GM19099 (cell line): ENCODE data around the gene MPL.

Experiments
- POLR2A ChIP-seq: IDR thresholded peaks from 3 replicates; pipeline ENCODE4 v1.6.1; 2011; ENCODE audit warnings: low read depth; ENCODE audit not compliant: insufficient read length; ENCODE audit errors: extremely low read depth

The MPL gene

GRCh38 chr1:43313771-43314170 is 23.8 kb upstream of the MPL start:
- no peak for TF ChIP-seq POLR2A

- no peak for TF ChIP-seq POLR2A
Observed at GRCh38 chr1:43314233-43314632, 23.4 kb upstream of the MPL start.

- no peak for TF ChIP-seq POLR2A
Observed at GRCh38 chr1:43315481-43315880, 22.1 kb upstream of the MPL start.

DNA sequence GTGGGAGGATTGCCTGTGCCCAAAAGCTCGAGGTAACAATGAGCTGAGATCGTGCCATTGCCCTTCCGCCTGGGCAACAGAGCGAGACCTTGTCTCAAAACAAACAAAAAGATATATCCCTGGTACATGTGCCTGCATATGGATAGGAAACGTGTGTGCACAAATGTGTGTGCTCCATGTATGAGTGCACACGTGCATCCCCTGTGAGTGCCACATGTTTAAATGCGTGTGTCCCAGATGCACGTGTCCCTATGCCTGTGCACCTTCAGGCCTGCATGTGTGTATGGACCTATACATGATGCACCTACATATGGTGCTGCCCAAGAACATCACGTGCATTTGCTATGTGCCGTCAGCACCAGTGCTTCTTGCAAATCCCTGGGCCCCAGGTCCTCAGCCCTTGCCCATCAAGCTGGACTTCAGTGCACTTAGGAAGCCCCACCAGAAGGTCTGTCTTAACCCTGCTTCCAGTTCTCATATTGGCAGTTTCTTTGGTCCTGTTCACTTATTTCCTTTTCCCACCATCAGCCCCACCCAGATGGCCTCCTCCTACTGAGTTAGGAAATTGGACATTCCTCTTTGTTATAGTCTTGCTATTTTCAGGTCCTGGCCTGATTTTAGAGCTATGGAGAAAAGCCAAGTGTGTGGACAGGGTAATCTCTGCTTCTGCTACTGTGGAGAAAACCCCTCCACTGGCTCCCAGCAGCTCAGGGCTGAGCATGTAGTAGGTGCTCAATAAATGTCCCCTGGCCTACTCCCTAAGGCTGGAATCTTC is 21.5 kb upstream of the MPL start:
- no peak for TF ChIP-seq POLR2A

DNA sequence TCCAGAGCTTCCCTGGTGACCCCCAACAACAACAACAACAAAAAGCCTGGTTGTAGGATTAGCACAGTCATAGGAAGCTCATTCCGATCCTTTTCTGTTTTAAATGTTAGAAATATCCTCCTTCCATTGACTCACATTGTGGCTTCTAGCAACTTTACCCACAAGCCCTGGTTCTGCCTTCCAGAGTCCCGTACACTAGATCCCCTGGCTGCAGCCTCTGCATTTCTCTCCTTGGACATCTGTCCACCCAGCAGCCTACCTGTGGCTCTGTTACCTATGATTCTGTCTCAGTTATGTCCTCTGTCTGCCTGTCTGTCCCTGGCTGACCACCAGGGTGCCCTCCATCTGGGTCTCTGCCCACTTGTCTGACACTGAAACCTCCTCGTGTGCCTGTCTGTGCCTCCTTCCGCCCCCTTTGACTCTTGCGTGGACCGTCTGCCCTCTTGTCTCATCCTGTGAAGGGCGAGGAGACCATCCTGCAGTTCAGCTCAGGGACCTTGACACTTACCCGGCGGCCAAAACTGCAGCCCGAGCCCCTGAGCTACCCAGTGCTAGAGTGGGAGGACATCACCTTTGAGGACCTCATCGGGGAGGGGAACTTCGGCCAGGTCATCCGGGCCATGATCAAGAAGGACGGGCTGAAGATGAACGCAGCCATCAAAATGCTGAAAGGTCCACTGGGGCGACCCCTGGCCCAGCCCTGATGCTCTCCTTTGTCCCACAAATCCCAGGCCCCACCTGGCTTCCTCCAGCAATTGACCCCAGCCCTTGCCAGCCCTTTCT is 20.7 kb upstream of the MPL start:
- no peak for TF ChIP-seq POLR2A

GRCh38 chr1:43317817-43318471 is 19.7 kb upstream of the MPL start:
- no peak for TF ChIP-seq POLR2A

- TF ChIP-seq POLR2A: no peak
Observed at GRCh38 chr1:43318831-43319230, 18.8 kb upstream of the MPL start.

- no peak for TF ChIP-seq POLR2A
Observed at GRCh38 chr1:43319288-43319687, 18.3 kb upstream of the MPL start.

GRCh38 chr1:43319766-43320165 is 17.9 kb upstream of the MPL start:
- TF ChIP-seq POLR2A: no peak

DNA sequence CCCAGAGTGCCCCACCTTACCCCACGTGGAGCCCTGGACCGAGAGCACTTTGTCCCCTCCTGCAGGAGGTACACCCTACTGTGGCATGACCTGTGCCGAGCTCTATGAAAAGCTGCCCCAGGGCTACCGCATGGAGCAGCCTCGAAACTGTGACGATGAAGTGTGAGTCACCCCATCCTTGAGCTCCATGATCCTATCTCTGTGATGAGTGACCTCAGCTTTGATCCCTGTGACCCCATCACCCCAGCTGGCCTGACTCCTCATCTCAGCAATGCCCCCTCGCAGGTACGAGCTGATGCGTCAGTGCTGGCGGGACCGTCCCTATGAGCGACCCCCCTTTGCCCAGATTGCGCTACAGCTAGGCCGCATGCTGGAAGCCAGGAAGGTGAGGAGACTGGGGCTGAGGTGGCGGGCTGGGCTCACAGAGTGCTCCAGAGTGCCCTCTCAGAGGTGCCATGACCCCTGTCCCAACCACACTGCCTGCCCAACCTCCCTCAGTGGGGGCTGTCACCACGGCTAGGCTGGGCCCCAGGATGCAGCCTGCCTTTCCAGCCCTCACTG is 16.2 kb upstream of the MPL start:
- no peak for TF ChIP-seq POLR2A

GRCh38 chr1:43322506-43322905 is 15.1 kb upstream of the MPL start:
- TF ChIP-seq POLR2A: no peak

DNA sequence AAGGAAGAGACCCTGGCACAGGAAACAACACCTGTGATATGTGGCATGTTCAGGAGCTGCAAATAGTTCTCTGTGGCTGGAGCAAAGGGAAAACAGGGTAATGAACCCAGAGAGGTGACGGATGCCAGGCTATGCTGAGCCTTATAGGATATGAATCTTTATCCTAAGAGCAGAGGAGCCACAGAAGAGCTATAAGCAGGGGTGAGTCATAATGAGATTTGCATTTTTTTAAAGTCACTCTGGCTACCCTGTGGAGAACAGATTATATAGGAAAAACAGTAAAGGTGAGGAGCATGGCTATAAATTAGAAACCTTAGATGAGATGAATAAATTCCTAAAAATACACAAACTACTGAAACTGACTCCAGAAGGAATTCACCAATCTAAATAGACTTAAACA is 12.8 kb upstream of the MPL start:
- TF ChIP-seq POLR2A: no peak

DNA sequence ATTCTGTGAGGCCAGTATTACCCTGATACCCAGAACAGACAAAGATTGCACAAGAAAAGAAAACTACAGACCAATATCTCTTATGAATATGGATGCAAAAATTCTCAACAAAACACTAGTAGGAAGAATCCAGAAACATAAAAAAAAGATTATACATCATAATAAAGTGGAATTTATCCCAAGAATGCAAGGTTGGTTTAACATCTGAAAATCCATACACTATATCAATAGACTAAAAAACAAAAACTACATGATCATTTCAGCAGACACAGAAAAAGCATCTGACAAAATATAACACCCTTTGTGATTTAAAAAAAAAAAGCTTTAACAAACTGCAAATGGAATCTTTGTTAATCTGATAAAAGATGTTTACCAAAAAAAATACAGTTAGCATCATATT is 12.2 kb upstream of the MPL start:
- TF ChIP-seq POLR2A: no peak

- TF ChIP-seq POLR2A: no peak
Observed at GRCh38 chr1:43327549-43328292, 9.9 kb upstream of the MPL start.
